ENCODE results near the gene LAMA5.
"Not testable (repeated sequence)": the region's sequence is repeated elsewhere in the genome, so short reads cannot be mapped to it uniquely, and the experiment has no call there.

The LAMA5 gene

DNA sequence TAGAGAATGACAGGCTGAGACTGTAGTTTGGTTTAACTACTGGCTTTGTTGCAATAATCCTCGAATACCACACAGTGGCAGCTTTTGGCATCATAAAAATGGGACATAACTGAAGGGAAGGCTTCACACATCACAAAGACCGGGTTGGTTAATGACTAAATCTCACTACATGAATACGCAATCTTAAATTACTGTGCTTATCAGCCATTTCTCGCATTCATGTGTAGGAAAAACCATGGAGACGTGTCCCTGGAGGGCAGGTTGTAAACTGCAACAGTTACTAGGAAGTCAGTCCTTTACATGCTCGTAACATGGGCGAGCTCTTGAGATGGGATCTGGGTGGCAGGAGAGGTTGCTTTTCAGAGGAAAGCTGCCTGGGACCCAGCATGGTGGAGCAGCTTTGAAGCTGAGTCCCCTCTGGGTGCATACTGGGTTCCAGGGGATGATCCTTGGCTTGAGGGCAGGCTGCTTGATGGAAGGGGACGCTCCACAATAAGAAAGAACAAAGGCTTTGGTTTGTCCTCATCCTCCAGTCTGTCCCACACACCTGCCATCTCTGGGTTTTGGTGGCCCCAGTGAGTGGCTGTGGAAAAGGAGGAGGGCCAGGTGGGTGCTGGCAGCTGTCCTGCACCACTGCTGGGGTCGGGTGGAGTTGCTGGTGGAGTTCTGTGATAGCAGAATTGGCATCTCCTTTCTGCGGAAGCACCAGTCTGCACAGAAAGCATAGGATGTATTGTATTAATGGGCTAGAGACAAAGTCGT is 21.9 kb upstream of the LAMA5 start:
- DNase-seq (ENCODE audit: low read depth in 2 of 3, low spot score in 2 of 3): no peak

DNA sequence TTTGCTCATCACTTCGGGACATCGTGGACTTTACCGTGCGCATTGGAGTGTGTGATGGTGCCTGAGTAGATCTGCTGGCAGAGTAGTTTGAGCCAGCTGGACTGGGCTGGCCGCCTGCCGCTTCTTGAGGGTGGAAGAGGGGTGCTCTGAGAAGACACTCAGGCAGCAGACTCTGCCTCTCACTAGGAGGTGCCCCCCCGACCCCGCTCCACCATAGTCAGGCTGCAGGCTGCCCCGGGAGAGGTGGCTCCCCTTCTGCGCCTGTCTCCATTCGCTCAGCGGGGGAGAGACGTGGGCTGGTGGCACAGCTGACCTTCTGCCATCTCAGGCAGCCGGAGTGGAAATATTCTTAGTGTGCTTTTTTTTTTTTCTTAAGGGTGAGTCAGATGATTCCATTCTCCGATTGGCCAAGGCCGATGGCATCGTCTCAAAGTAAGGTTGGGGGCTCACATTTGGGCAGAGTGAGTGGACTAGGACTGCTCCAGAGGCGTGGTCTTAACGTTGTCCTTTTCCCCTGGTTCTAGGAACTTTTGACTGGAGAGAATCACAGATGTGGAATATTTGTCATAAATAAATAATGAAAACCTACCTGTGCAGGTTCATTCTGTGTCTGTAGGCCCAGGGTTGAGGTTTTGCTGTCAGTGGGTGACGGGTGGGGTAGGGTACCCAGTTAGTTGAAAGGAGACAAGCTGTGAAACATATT is 21.0 kb upstream of the LAMA5 start:
- no peak for DNase-seq (ENCODE audit: low read depth in 2 of 3, low spot score in 2 of 3)

DNA sequence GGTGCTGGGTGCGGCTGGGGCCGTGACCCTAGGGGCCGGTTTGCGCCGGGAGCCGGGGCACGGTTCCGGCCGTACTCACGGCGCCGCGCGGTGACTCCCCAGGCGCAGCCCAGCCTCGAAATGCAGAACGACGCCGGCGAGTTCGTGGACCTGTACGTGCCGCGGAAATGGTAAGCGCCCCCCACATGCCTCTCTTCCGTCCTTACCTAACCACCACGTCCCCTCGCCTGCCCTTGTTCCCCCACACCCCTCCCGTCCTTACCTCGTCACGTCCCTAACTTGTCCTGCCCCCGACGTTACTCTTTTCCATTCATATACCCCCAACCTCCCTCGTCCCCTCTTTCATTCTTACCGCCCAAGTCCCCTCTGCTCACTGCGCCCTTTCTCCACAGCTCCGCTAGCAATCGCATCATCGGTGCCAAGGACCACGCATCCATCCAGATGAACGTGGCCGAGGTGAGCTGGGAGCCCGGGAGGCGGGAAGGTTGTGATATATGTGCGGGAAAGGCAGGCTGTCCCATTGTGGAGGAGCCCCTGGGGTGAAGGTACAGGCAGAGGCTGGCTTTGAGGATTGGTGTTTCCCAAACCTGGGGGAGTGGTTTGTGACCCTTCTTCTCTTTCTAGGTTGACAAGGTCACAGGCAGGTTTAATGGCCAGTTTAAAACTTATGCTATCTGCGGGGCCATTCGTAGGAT is 20.3 kb upstream of the LAMA5 start:
- DNase-seq (ENCODE audit: low read depth in 2 of 3, low spot score in 2 of 3): no peak

DNA sequence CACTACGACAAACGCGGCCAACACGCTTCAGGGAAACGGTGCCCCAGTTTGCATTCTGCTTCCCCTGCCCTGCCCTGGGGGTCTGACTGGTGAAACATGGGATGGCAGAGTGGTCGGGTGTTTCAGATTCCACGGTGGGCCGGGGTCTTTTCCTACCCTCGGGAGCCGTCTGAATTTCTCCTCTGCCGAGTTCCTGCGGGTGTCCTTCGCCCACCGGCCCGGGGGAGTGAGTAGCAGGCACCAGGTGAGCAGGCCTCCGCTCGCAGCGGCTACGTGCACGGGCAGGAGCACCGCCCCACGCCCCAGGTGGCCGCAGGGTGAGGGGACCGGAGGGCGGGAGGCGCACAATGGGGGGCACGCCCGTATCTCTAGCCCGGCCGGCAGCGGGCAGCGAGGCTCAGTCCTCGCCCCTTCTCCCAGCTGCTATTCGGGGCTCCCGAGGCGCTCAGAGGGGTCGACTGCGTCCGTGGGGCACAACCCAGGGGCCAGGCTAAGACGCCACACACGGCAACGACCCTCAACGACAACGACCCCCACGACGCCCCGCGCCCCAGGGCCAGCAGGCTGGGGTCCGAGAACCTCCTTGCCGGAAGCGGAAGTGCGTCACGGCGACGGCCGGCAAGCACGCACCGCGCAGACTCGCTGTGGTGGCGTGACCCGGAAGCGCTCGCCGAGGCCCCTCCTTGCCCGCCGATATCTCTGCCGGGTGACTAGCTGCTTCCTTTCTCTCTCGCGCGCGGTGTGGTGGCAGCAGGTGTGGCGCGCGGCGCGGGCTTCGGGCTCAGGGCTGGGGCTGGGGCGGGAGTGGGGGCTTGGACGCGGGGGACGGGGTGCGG is 19.5 kb upstream of the LAMA5 start, which contains the start of gene RPS21:
Gene RPS21, plus strand, starts transcription at position 721 of the 836 bp plus-strand sequence. CDS start 236 bp downstream, outside the sequence.
- DNase-seq (ENCODE audit: low read depth in 2 of 3, low spot score in 2 of 3): peak; percentile 82 to 87 (median 83)

DNA sequence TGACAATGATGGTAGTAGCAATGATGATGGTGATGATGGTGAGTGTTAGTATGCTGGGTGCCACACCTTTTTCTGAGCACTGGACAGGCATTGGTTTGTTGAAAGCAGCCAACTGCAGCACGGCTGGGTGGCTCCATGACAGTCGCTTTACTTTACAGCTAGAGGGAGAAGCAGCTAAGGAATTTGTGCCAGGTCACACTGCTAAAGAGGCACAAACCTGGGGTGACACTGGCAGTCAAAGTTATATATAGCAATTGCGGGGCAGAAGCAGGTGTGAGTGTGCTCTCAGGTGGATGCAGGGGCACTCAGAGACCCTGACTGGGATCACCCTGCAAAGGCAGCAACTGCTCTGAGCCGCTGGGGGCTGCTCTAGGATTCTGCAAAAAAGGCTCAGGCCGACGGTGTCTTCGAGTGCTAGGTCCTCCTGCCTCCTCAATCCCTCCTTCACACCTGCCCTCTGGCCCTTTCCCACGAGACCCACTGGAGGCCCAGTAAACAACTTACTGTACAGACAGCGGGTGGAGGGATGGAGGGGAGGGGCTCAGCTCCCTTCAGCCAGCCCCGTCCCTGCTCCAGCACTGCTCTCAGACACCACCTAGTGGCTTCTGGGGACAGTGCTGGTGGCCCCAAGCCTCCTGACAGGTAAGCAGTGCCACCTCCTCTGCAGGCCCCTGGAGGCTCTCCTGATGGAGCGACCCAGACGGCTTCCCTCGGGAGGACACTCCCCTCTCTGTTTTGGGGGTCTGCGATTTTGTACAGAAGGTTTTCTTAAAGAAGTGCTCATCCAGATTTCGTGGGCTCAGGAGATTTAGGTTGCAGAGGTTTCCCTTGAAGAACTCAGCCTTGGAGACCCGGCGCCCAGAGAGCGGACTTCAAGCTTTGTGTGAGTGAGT is 15.4 kb upstream of the LAMA5 start:
- peak in 2 of 3 experiments; percentile 54 for DNase-seq (ENCODE audit: low read depth in 2 of 3, low spot score in 2 of 3)

DNA sequence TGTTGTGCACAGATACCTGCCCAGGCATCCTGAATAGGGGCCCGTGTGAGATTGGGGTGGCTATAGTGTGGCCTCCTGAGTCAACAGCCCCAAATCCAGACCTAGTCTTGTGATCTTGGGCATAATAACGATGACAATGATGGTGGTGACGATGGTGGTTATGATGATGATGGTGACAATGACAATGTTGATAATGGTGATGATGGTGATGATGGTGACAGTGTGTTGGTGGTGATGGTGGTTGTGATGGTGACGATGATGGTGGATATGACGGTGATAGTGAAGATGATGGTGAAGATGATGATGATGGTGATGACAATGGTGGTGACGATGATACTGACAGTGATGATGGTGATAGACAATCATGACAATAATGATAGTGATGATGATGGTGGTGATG is 14.7 kb upstream of the LAMA5 start:
- no peak for DNase-seq (ENCODE audit: low read depth in 2 of 3, low spot score in 2 of 3)

DNA sequence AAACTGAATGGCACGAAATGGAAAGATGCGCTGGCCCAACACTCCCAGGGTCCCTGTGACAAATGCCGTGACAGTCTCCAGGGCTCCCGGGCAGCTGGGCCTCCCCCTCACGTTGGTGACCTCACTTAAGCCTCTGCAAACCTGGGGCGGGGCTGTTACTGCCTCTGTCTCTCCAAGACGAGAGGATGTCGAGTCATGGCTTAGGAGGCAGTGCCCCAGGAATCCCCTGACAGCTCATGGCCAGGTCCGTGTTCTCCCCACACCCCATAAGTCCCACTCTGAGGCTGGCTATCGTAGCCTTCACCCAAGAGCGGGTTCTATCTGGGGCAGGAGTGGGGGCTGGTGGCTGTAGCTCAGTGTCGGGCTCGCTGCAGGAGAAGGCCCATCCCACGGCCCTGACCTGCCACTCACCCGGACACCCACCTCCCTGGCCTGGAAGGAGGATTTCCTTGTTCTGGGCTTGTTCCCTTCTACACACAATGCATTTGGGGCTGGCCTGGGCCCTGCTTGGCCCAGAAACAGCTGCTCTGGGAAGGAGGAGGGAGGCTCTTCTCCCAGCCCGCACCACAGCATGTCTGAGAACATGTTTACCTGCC is 14.2 kb upstream of the LAMA5 start:
- DNase-seq (ENCODE audit: low read depth in 2 of 3, low spot score in 2 of 3): no peak

DNA sequence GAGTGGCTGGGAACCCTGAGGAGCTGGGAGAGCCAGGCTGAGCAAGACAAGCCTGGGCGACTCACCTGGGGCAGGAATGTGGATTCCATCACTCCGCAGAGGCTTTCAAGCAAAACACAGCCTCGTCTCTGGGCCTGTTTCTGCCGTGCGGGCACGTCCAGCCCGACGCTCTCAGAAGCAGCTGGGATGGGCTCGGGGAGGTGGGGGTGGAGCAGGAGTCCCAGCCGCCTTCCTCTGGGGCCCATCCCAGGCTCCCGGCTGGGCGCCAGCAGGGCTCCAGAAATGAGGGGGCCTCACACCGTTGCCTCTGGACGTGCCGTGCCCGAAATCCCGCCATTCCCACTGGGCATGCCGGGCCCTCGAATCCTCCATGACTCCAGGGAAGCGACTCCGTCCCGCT is 11.1 kb upstream of the LAMA5 start:
- DNase-seq (ENCODE audit: low read depth in 2 of 3, low spot score in 2 of 3): no peak

DNA sequence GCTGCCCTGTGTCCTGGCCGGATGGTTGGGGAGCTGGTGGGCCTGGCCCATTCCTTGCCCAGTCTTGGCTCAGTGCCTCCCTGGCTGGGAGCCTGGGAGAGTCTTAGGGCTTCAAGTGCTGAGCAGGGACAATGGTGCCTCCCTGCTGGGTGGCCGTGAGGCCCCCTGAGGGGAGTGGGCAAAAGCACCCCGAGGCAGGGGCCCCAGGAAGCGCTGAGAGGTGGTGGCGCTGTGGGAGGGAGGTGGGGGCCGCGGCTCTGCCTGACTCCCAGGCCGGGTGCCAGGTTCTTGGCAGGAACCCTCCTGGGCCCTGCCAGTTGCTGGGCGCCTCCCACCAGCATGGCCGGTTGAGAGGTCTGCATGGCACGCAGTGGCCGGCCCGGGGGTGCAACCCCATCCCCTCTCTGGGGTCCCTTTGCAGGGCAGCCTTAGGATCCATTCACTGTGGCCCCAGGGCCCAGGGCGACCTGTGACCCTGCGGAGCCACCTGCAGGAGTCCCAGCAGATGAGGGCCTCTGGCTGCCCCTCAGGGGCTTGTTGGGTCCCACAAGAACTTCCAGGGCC is 10.6 kb upstream of the LAMA5 start:
- no peak for DNase-seq (ENCODE audit: low read depth in 2 of 3, low spot score in 2 of 3)

DNA sequence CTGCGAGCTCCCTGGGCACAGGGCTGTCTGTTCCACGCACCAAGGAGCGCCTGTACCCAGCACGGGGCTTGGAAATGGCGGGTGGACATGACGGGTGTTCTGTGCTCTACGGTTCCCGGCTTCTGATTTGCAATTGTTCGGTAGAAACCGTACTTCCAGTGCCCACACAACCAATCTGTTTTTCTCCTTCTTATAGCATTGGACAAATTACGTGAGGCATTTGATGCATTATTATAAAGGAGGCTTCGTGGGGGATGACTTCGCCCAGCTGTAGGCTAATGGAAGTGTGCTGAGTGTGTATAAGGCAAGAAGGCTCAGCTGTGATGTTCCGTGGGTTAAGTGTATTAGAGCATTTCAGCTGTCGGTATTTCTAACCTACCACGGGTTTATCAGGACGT is 10.0 kb upstream of the LAMA5 start:
- no peak for DNase-seq (ENCODE audit: low read depth in 2 of 3, low spot score in 2 of 3)

DNA sequence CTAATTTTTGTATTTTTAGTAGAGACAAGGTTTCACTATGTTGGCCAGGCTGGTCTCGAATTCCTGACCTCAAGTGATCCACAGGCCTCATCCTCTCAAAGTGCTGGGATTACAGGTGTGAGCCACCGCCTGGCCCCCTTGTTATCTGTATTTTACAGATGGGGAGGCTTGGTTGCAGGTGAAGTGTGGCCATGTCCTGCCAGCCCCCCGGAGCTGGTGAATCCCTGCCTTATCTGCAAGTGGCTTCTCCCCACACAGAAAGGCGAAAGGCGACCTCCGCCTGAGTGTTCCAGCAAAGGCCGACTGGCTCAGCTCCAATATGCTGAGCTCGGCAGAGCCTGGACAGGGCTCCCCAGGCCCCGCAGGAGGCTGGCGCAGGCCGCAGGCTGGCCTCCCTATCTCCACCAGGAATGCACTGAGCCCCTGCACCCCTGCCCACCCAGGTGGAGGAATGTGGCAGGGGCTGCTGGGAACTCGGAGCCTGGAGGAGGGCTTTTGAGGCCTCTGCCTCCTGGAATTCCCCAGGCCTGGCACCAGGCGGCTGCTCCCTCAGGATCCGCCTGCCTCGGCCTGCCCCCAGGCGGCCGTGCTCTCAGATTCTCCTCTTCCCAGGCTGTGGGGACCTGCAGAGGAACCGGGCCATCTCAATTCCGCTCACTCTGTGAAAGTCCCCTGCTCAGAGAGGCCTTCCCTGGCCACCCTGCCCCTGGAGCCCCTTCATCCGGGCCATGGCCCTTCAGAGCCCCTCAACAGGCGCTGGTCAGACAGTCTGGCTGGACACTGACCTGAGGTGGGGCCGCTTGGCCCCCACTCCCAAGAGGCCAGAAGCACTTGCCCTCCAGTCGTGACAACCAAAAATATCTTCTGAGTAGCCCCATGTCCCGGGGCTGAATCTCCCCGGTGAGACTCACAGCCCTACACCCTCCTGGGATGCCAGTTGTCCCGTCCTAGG is 9.3 kb upstream of the LAMA5 start:
- no peak for DNase-seq (ENCODE audit: low read depth in 2 of 3, low spot score in 2 of 3)

DNA sequence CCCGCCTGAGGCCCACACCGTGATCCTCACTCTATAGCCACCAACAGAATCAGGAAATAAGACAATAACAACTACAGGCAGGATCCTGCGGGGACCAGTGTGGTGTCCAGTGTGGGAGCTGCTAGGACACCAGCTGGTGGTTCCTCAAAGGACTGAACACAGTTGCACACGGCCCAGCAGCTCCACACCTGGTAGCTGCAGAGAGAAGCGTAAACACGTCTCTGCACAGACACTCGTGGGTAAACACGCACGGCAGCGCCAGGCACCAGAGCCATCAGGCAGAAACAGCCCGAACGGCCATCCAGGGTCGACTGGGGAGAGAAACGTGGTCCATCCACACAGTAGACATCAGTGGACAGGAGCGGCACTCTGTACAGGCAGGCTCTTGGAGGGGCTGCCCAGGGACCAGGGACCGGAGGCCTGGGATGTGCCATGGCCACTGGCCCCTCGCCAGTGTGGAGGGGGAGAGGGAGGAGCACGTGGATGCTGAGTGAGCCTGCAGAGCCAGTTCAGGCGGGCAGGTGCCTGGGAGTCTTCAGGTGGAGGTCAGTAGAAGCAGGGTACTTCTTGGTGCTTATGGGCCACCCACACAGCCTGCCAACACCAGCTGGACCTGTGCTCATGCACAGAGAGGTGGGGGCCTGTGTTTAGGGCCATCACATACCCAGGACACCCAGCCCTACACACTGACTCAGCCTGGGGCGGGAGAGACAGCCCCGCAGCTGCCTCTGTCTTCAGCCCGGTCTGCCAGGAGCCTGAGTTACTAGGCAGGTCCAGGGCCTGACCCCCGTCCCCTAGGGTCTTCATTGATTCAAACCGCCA is 7.4 kb upstream of the LAMA5 start:
- DNase-seq (ENCODE audit: low read depth in 2 of 3, low spot score in 2 of 3): no peak

DNA sequence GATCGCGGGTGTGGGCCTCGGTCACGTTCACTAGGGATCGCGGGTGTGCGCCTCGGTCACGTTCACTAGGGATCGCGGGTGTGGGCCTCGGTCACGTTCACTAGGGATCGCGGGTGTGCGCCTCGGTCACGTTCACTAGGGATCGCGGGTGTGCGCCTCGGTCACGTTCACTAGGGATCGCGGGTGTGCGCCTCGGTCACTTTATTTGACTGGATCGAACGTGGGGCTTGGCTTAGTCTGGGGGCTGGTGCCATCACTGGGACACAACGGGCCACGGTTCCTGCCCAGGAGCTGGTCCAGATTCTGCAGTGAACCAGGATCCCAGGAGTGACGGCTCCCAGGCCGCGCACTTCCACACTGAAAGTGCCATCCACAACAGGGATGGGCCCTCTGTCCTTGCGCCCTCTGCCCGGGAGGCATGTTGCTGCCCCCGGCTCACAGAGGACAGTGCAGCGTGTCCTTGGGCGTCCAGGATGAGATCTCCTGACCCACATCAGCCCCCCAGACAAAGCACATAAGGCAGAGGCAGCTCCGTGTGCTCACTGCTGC is 6.6 kb upstream of the LAMA5 start:
- DNase-seq (ENCODE audit: low read depth in 2 of 3, low spot score in 2 of 3): not testable (repeated sequence)

DNA sequence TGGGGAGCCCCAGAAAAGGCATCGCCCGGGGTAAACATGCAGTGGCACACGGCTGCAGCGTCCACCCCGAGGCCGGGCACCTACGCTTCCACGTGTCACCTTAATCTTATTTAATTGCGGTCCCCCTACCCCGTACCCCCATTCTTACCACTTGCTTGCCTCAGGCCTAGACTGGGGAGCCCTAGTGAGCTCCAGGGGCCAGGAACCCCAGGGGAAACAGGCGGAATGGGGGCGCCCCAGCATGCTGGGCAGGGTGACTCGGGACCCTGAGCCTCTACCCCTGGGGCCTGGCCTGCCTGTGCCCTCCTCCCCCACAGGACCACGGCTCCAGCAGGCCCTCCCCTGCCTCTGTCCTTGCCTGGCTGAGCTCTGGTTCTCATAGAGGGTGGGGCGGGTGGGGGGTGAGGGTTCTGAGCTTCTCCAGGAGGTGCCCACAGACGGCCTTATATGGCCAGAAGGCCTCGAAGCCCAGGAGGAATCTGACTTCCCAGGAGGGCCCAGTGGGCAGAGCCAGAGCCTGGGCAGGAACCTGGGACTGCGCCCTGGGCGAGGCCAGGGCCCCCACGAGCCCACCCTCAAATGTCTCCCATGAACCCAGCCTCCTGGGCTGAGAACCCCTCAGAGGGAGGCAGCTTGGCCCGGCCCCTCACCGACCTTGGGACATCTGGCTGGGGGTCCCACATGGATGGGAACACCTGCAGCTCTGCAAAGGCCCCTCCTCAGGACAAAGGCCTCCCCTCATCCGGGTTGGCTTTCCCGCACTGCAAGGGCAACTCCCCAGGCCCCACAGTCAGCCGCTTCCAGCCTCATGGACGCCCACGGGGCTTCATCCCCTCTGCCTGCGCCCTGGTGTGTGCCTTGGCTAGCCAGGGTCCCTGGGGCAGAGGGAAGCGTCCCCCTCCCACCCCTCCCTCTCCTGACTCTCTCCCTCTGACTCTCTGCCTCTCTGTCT is 5.2 kb upstream of the LAMA5 start:
- no peak for DNase-seq (ENCODE audit: low read depth in 2 of 3, low spot score in 2 of 3)

DNA sequence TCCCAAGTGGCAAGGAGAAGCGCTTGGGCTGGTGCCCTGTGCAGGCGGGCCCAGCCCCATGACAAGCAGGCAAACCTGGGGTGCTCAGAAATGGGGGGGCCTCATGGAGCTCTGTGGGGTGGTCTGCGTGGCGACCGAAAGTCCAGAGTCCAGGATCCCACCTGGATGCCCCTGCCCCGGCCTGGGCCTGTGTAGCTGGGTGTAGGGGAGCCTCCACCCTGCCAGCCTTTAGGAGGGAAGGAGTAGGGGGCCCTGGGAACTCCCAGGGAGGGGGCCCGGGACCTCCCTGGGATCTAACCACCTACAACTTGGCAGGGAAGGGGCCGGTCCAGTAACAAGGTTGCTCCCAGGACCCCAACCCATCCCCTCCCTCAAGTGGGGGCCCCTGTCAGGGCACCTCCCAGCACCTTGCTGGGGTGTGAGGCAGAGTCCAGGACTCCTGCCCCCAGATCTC is 4.5 kb upstream of the LAMA5 start:
- no peak for DNase-seq (ENCODE audit: low read depth in 2 of 3, low spot score in 2 of 3)
